Spinal cord (tissue), 10 donors: Measurements from ENCODE around the gene DNPEP. TPM values are rescaled to one million over a fixed set of nuclear protein-coding genes. Genes with fewer than 3 reads are reported as not detected.

Experiments used
- DNase-seq, 6 donors: peaks; one replicate each; pipeline versions ENCODE4 v3.0.0 to v3.0.0-alpha.2; 2013 to 2015; ENCODE audit warnings: low spot score in 6 of 6, low read depth in 4 of 6
- H3K27ac ChIP-seq: one replicate; pipeline ENCODE4 v1.5.1; 2013; ENCODE audit warnings: low read depth, low read length, control low read depth
- H3K27me3 ChIP-seq: one replicate; pipeline ENCODE4 v1.6.1; 2013; ENCODE audit warnings: low read length; ENCODE audit not compliant: control insufficient read depth, insufficient read depth
- H3K36me3 ChIP-seq: one replicate; pipeline ENCODE4 v1.6.1; 2013; ENCODE audit warnings: low read length; ENCODE audit not compliant: control insufficient read depth, insufficient read depth
- H3K4me1 ChIP-seq: one replicate; pipeline ENCODE4 v1.6.1; 2013; ENCODE audit warnings: low read length; ENCODE audit not compliant: control insufficient read depth, insufficient read depth
- H3K4me3 ChIP-seq: one replicate; pipeline ENCODE4 v1.5.1; 2013; ENCODE audit warnings: low read depth, low read length, control low read depth
- H3K9me3 ChIP-seq: one replicate; pipeline ENCODE4 v1.6.1; 2013; ENCODE audit warnings: low read length; ENCODE audit not compliant: control insufficient read depth, insufficient read depth
- WGBS: methylation state at CpG from one replicate; pipeline ENCODE4 v1.1.5; 2013; ENCODE audit warnings: missing lambda C conversion rate; ENCODE audit not compliant: insufficient coverage; 5-methylcytosine and 5-hydroxymethylcytosine counted together
- long read RNA-seq, 4 donors: transcript quantifications; one replicate each; lab custom pipeline, GENCODE V29; 2026
- polyA plus RNA-seq, 2 donors: library from polyadenylated mRNA; unstranded; fragments of 120-200 nt; gene quantifications; one replicate each; pipeline ENCODE4 v1.2.1, GENCODE V29; 2013; ENCODE audit not compliant: insufficient read length in 2 of 2
- total RNA-seq, 2 donors: library from RNA; depleted of rRNA in 1 of 2; stranded (reverse); fragments of 120-200 nt in 1 of 2; fragments of >200 nt in 1 of 2; gene quantifications; one replicate each; pipeline versions ENCODE4 v1.2.3 to v1.2.4, GENCODE V29; 2013 to 2014
- donor health status: healthy.

The DNPEP gene
- total RNA-seq (10 to 100 TPM; 25.6 to 40.8 TPM), polyA plus RNA-seq (10 to 100 TPM; 40.2 to 57.2 TPM)
- long read RNA-seq, donor 1, transcript DNPEP-201 (15 exons, 2,425 nt), result major isoform, 8 of 19 reads
- long read RNA-seq, donor 1, partial matches to known transcripts, result 7 of 19 reads
- long read RNA-seq, donor 1, other reads (novel, unspliced or antisense), result 0 of 19 reads
- long read RNA-seq, donor 2, transcript DNPEP-201 (15 exons, 2,425 nt), result major isoform, 5 of 8 reads
- long read RNA-seq, donor 2, partial matches to known transcripts, result 0 of 8 reads
- long read RNA-seq, donor 2, other reads (novel, unspliced or antisense), result 0 of 8 reads
- long read RNA-seq, donor 3, partial matches to known transcripts, result 0 of 3 reads
- long read RNA-seq, donor 3, other reads (novel, unspliced or antisense), result 0 of 3 reads
- long read RNA-seq, donor 4, transcript DNPEP-201 (15 exons, 2,425 nt), result major isoform, 13 of 23 reads
- long read RNA-seq, donor 4, partial matches to known transcripts, result 6 of 23 reads
- long read RNA-seq, donor 4, other reads (novel, unspliced or antisense), result 0 of 23 reads

DNA sequence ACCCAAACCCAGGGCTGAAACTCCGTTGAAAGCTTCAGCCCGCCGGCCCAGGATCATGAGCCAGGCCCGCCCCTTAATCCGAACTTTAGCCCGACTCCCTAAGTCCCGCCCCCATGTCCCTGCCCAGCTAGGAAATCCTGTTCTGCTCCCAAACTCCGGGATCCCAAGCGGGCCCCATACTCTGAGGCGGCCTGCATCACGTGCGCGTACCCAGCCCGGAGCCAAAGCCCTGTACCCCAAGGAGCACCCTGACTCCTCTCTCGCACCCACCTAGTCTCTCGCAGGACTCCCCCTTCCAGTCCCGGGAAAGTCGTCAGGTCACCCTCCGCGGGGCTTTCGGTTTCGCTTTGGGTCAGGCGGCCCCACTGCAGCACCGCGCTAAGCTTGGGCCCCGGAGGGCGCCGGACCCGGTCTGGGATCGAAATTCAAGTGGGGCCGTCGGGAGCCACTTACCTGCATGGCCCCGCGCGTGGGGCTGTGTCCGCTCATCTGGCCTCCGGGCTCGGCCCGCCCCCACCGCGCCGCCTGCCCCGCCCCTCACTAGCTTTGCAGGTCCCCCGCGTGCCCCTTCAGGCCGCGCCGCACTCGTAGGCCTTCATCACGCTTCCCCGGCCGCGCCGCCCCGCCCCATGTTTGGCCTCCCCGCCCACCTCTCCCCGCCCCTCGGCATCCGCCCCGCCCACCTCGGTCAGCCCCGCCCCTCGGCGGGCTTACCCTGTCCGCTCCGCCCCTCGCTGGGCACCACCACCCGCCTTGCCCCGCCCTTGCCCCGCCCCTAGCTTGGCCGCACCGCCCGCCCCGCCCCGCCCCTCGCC is at the start of gene DNPEP:
Gene DNPEP, minus strand, starts transcription at position 607 of the 815 bp plus-strand sequence. Its CDS starts 118 bp downstream, at position 489.
- no peaks in the 10 kb centered on the region for H3K27me3 ChIP-seq
- peaks cover 20% of the 10 kb centered on the region for H3K4me1 ChIP-seq
- peak in 5 of 6 donors; percentile 73 to 96 (median 78) for DNase-seq
- peaks cover 31% of the 10 kb centered on the region for H3K36me3 ChIP-seq
- no peaks in the 10 kb centered on the region for H3K9me3 ChIP-seq
- H3K4me3 ChIP-seq, result peak within 1 kb of the TSS; percentile 82
- peak within 1 kb of the TSS; percentile 92 for H3K27ac ChIP-seq
- 0% methylated on average over 47 of the region's 76 CpGs for WGBS

DNA sequence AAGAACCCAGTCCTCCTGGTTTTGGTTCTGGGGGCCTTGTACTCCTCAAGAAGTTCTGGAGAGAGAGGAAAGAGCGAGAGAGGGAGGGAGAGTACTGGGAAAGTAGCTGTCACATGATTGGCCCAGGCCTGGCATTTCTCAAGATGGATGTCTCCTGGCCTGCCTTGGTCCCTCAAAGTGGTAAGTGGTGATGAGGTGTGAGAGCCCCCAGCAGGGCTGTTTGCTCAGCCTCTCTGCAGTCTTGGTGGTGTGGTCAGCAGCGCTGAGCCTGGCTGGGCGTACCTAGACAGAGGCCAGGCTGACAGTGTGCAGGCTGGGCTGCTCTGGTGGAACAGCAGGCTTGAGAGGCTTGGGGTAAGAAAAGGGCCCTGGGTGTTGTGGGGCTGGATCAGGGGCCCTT is 49.4 kb upstream of the DNPEP start:
- H3K27ac ChIP-seq, result no peak overlapping the region
- DNase-seq, result no peak
- H3K4me1 ChIP-seq, result peaks cover 24% of the 10 kb centered on the region
- 81% methylated on average over 3 of the region's 3 CpGs for WGBS
- no peak overlapping the region for H3K4me3 ChIP-seq
- peaks cover 30% of the 10 kb centered on the region for H3K27me3 ChIP-seq
- H3K36me3 ChIP-seq, result no peaks in the 10 kb centered on the region
- H3K9me3 ChIP-seq, result no peaks in the 10 kb centered on the region

DNA sequence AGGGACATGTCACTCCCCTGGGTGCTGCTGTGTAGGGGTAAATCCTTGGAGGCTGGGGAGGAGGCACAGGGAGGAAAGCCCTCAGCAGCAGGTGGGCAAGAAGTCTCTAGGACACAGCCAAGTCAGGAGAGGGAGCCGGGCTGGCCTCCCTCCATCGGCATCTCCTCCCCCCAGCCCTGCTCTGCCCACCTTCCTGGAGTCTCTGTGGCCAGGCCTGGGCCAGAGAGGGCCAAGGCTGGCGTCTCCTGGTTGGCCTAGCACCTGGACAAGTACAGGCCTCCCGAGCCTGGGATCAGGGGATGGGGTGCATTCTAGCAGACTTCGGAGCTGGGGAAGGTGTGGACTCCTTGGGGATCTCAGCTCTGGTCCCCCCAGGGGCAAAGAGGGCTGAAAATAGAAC is 48.8 kb upstream of the DNPEP start:
- Histone ChIP-seq H3K9me3 (no peaks in the 10 kb centered on the region), H3K4me1 (peaks cover 22% of the 10 kb centered on the region), H3K4me3 (no peak overlapping the region), H3K36me3 (no peaks in the 10 kb centered on the region), H3K27me3 (peaks cover 30% of the 10 kb centered on the region), H3K27ac (no peak overlapping the region)
- no peak for DNase-seq
- 97% methylated on average over 3 of the region's 5 CpGs for WGBS

DNA sequence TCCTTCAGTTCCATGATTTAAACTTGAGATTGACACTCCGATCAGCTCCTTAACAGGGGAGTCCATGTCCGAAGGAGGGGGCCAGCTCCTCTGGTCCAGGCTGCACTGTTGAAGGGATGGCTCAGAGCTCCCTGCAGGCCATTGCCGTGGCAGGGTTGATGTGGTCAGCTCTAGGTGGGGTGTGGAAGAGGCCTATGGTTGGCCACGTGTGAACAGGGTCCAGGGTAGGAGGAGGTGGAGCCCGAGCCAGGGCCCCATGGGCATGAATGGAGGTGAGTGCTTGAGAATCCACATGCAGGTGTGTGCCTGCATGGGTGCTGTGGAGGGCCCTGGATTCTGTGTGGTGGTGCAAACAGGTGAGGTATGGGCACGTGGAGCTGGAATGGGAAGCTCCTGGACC is 48.0 kb upstream of the DNPEP start:
- 90% methylated on average over 6 of the region's 6 CpGs for WGBS

DNA sequence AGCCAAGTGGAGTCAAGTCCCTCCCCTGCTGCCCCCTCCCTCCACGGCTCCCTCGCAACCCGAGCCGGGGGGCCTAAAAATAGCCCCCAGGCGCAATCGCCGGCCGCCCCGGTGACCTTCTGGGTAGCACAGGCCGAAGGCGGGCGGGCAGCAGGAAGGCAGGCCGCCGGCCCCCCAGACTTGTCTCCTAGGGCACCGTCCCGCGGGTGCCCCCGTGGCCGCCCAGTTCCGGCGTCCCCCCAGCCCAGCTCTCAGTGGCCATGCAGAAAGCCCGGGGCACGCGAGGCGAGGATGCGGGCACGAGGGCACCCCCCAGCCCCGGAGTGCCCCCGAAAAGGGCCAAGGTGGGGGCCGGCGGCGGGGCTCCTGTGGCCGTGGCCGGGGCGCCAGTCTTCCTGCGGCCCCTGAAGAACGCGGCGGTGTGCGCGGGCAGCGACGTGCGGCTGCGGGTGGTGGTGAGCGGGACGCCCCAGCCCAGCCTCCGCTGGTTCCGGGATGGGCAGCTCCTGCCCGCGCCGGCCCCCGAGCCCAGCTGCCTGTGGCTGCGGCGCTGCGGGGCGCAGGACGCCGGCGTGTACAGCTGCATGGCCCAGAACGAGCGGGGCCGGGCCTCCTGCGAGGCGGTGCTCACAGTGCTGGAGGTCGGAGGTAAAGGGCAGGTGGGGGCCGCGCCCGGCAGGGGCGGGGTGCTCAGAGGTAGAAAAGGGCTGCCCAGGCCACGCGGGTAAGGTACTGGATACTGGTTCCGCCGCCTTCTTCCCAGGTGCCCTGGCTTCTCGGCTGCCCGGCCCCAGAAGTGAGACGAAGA is 47.2 kb upstream of the DNPEP start, which contains the start of gene SPEG:
Gene SPEG, plus strand, starts transcription at position 126 of the 808 bp plus-strand sequence. Its CDS starts 135 bp downstream, at position 261.
- H3K9me3 ChIP-seq, result no peaks in the 10 kb centered on the region
- no peak within 1 kb of the TSS for H3K27ac ChIP-seq
- peaks cover 27% of the 10 kb centered on the region for H3K27me3 ChIP-seq
- WGBS, result 9% methylated on average over 73 of the region's 77 CpGs
- peak in 1 of 6 donors; percentile 20 for DNase-seq
- peaks cover 20% of the 10 kb centered on the region for H3K4me1 ChIP-seq
- H3K4me3 ChIP-seq, result no peak within 1 kb of the TSS
- H3K36me3 ChIP-seq, result no peaks in the 10 kb centered on the region

More for the DNA sequence above, 48.0 kb upstream of the DNPEP start:
- Histone ChIP-seq H3K4me3 (no peak overlapping the region), H3K27me3 (peaks cover 27% of the 10 kb centered on the region), H3K27ac (no peak overlapping the region), H3K9me3 (no peaks in the 10 kb centered on the region), H3K4me1 (peaks cover 17% of the 10 kb centered on the region), H3K36me3 (no peaks in the 10 kb centered on the region)
- no peak for DNase-seq

DNA sequence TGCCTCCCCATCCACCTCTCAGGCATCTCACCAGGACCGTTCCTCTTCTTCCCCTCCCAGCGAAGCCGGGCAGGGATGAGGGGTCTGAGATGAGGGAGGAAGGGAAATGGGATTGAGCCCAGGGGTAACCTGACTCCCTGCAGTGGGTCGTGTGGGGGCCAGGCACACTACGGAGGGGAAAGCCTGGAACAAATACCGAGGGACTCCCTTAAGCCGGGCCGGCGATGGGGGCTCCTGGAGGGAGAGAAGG is 46.7 kb upstream of the DNPEP start:
- Histone ChIP-seq H3K4me1 (peaks cover 20% of the 10 kb centered on the region), H3K27me3 (peaks cover 27% of the 10 kb centered on the region), H3K27ac (no peak overlapping the region), H3K4me3 (no peak overlapping the region), H3K9me3 (no peaks in the 10 kb centered on the region), H3K36me3 (no peaks in the 10 kb centered on the region)
- no peak for DNase-seq
- 22% methylated on average over 3 of the region's 9 CpGs for WGBS

DNA sequence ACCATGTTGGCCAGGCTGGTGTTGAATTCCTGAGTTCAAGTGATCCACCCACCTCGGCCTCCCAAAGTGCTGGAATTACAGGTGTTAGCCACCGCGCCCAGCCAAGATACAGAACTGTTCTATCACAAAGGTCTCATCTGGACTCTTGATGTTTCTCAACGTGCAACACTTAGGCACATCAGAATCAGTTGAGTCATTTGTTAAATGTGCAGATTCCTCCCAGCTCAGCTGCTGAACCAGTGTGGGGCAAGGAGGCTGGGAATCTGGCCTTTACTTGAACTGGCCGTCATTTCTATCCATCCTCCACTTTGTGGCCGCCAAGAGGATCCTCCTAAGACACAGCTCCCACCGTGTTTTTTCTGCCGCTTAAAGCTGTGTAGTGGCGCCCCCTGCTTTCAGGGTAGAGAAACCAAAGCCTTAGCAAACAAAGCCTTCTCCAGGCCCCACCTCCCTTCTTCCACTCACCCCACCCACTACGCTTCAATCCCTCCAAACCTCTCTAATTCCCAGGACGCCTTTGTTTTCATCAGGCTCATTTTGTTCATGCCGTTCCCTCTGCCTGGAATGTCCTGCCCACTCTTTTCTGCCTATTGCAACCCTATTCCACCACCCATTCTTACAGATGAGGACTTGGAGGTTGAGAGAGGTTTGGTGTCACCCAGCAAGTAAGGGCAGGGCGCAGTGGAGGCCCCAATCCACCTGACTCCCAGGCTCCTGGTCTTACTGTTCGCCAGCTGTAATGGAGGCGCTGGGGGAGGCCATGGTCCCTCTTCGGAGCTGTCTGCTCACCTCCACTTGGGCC is 46.2 kb upstream of the DNPEP start:
- H3K4me1 ChIP-seq, result peaks cover 20% of the 10 kb centered on the region
- H3K4me3 ChIP-seq, result no peak overlapping the region
- H3K36me3 ChIP-seq, result no peaks in the 10 kb centered on the region
- H3K27me3 ChIP-seq, result peaks cover 27% of the 10 kb centered on the region
- 76% methylated on average over 16 of the region's 16 CpGs for WGBS
- no peaks in the 10 kb centered on the region for H3K9me3 ChIP-seq
- H3K27ac ChIP-seq, result no peak overlapping the region
- DNase-seq, result no peak

DNA sequence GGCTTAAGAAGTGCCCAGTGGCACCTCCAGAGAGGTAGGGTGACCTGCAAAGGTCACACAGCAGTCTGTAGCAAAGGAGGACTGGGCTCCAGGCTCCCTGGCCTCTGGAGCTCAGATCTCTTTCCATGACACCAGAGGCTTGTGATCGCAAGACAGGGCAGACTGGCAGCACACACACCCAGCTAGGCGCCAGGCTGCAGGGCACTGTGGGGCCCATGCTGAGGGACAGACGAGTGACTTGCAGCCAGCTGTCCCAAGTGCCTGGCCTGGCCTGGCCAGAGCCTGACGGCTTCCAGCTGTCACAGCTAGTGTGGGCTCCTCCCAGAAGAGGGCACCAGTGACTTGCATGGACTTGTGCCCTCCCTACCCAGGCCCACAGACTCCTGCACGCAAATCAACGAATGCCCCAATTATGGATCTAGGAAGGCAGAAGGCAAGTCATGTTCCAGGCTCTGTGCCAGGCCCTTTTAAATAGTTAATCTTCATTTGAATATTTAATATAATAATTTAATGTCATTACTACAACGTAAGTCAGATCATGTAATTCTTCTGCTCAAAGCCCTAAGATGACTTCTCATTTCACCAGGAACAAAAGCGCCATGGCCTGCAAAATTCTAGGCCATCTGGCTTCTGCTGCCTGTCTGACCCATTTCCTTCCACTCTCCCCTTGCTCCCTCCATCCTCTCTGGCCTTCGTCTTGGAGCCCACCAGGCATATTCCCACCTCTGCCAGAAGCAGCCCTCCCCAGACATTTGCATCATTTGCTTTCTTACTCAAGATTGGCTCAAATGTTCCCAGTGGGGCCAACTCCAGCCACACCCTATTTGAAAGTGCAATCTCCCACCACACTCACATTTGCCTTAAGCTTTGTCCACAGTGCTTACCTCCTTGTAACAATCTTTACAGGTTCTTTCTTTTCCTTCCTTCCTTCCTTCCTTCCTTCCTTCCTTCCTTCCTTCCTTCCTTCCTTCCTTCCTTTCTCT is 43.2 kb upstream of the DNPEP start:
- H3K36me3 ChIP-seq, result no peaks in the 10 kb centered on the region
- peaks cover 20% of the 10 kb centered on the region for H3K4me1 ChIP-seq
- DNase-seq, result peak in 2 of 6 donors; percentile 51 to 65
- no peaks in the 10 kb centered on the region for H3K9me3 ChIP-seq
- no peak overlapping the region for H3K4me3 ChIP-seq
- H3K27ac ChIP-seq, result no peak overlapping the region
- peaks cover 17% of the 10 kb centered on the region for H3K27me3 ChIP-seq
- WGBS, result 51% methylated on average over 7 of the region's 9 CpGs
